IMR-90 (cell line): Measurements from ENCODE around the gene ARFGEF3. TPM values are rescaled to one million over a fixed set of nuclear protein-coding genes. Genes with fewer than 3 reads are reported as not detected.

Experiments
- ATAC-seq: fragments of 200-7000 bp; cut with Tn5 transposase; 2 replicates; pipeline ENCODE4 v1.9.1; 2020; ENCODE audit warnings: low read depth, mild to moderate bottlenecking, moderate library complexity
- BruUV-seq: library from RNA; stranded (reverse); fragments of 400-500 nt; replicated peaks from 2 replicates; lab custom pipeline; 2021; lab: Mats Ljungman, UMichigan
- CTCF ChIA-PET: fragments of 300-600 bp; formaldehyde crosslinking; extraction: SDS; loops from one replicate; lab custom pipeline; 2021; ENCODE audit warnings: antibody characterized with exemption; lab: Yijun Ruan, JAX
- POLR2A ChIA-PET: fragments of 300-600 bp; sonication (Branson Sonifier 250); formaldehyde crosslinking; loops from one replicate; lab custom pipeline; 2022; ENCODE audit warnings: antibody characterized with exemption; ENCODE audit not compliant: unreplicated experiment; lab: Charles Lee
- DNase-seq: peaks from one replicate; pipeline ENCODE4 v3.0.0; 2013
- H2AFZ ChIP-seq: replicated peaks from 2 replicates; pipeline ENCODE3; 2013; ENCODE audit warnings: low read length, mild to moderate bottlenecking; ENCODE audit not compliant: poor library complexity
- H2AK5ac ChIP-seq: 2 replicates; pipeline ENCODE4 v1.6.1; 2013; ENCODE audit warnings: low read depth, low read length, inconsistent platforms
- H2AK9ac ChIP-seq: replicated peaks from 2 replicates; pipeline ENCODE3; 2013; ENCODE audit warnings: mild to moderate bottlenecking, low read depth, low read length, moderate library complexity; ENCODE audit not compliant: poor library complexity
- H2BK120ac ChIP-seq: 2 replicates; pipeline ENCODE4 v1.6.1; 2013; ENCODE audit warnings: low read depth, low read length, inconsistent platforms
- H2BK15ac ChIP-seq: 3 replicates; pipeline ENCODE4 v1.6.1; 2013; ENCODE audit warnings: low read depth, low read length, inconsistent platforms
- H2BK20ac ChIP-seq: 2 replicates; pipeline ENCODE4 v1.6.1; 2013; ENCODE audit warnings: low read depth, mild to moderate bottlenecking, inconsistent platforms, low read length, moderate library complexity
- H2BK5ac ChIP-seq: 2 replicates; pipeline ENCODE4 v1.6.1; 2013; ENCODE audit warnings: mild to moderate bottlenecking, low read depth, low read length, inconsistent platforms; ENCODE audit not compliant: poor library complexity, severe bottlenecking
- H3K14ac ChIP-seq: replicated peaks from 2 replicates; pipeline ENCODE4 v1.6.1; 2013; ENCODE audit warnings: low read depth, low read length, inconsistent platforms
- H3K18ac ChIP-seq: 2 replicates; pipeline ENCODE4 v1.6.1; 2013; ENCODE audit warnings: low read depth, low read length, control low read depth
- H3K23ac ChIP-seq: 2 replicates; pipeline ENCODE4 v1.6.1; 2013; ENCODE audit warnings: low read depth, low read length, inconsistent platforms
- H3K27ac ChIP-seq: 2 replicates; pipeline ENCODE4 v1.5.1; 2013; ENCODE audit warnings: mild to moderate bottlenecking, control low read depth, low read length; ENCODE audit not compliant: insufficient read depth
- H3K27me3 ChIP-seq: 2 replicates; pipeline ENCODE4 v1.6.1; 2013; ENCODE audit warnings: low read length; ENCODE audit not compliant: control insufficient read depth, insufficient read depth
- H3K36me3 ChIP-seq: 2 replicates; pipeline ENCODE4 v1.6.1; 2013; ENCODE audit warnings: low read length, mixed read lengths; ENCODE audit not compliant: control insufficient read depth, insufficient read depth
- H3K4ac ChIP-seq: 2 replicates; pipeline ENCODE4 v1.6.1; 2013; ENCODE audit warnings: low read depth, low read length, inconsistent platforms
- H3K4me1 ChIP-seq: 2 replicates; pipeline ENCODE4 v1.6.1; 2013; ENCODE audit warnings: low read length, mixed read lengths; ENCODE audit not compliant: control insufficient read depth, insufficient read depth
- H3K4me2 ChIP-seq: 2 replicates; pipeline ENCODE4 v1.6.1; 2013; ENCODE audit warnings: low read depth, mild to moderate bottlenecking, control low read depth, low read length, moderate library complexity
- H3K4me3 ChIP-seq: 2 replicates; pipeline ENCODE4 v1.5.1; 2013; ENCODE audit warnings: low read depth, mild to moderate bottlenecking, control low read depth, low read length, moderate library complexity; ENCODE audit not compliant: insufficient read depth
- H3K56ac ChIP-seq: 2 replicates; pipeline ENCODE4 v1.6.1; 2013; ENCODE audit warnings: low read length, inconsistent platforms; ENCODE audit not compliant: insufficient read depth; ENCODE audit errors: extremely low read depth
- H3K79me1 ChIP-seq, 2 experiments: 2 replicates each; pipeline ENCODE4 v1.6.1; 2013; ENCODE audit warnings: low read length in 2 of 2, inconsistent platforms in 1 of 2, low read depth in 1 of 2
- H3K9ac ChIP-seq: 2 replicates; pipeline ENCODE4 v1.6.1; 2013; ENCODE audit warnings: low read depth, low read length, control low read depth
- H3K9me1 ChIP-seq: 2 replicates; pipeline ENCODE4 v1.6.1; 2013; ENCODE audit warnings: low read length, inconsistent platforms; ENCODE audit not compliant: insufficient read depth
- H3K9me3 ChIP-seq: 2 replicates; pipeline ENCODE4 v1.6.1; 2013; ENCODE audit warnings: low read length; ENCODE audit not compliant: control insufficient read depth, insufficient read depth
- H4K20me1 ChIP-seq: 2 replicates; pipeline ENCODE4 v1.6.1; 2013; ENCODE audit warnings: low read length, inconsistent platforms; ENCODE audit not compliant: insufficient read depth
- H4K5ac ChIP-seq: 2 replicates; pipeline ENCODE4 v1.6.1; 2013; ENCODE audit warnings: mild to moderate bottlenecking, low read depth, low read length, control low read depth
- H4K8ac ChIP-seq, 2 experiments: 2 replicates each; pipeline ENCODE4 v1.6.1; 2013; ENCODE audit warnings: low read depth in 2 of 2, low read length in 2 of 2, control low read depth in 1 of 2, inconsistent platforms in 1 of 2
- H4K91ac ChIP-seq: 2 replicates; pipeline ENCODE4 v1.6.1; 2013; ENCODE audit warnings: low read depth, low read length, inconsistent platforms; ENCODE audit not compliant: insufficient read depth
- FOS ChIP-seq: fragments of 150-350 bp; IDR thresholded peaks from 2 replicates; pipeline ENCODE4 v1.6.1; 2016; ENCODE audit warnings: low read depth, low read length
- MXI1 ChIP-seq: IDR thresholded peaks from 2 replicates; pipeline ENCODE4 v1.6.1; 2012; ENCODE audit warnings: low read depth, mild to moderate bottlenecking, low read length, moderate library complexity, borderline replicate concordance
- POLR2A ChIP-seq: IDR thresholded peaks from 2 replicates; pipeline ENCODE4 v1.6.1; 2012; ENCODE audit warnings: mild to moderate bottlenecking, low read depth, low read length
- RAD21 ChIP-seq: IDR thresholded peaks from 2 replicates; pipeline ENCODE4 v1.6.1; 2012; ENCODE audit warnings: low read length, improper control_type of control experiment
- SMC3 ChIP-seq: fragments of 150-350 bp; IDR thresholded peaks from 2 replicates; pipeline ENCODE4 v1.6.1; 2016; ENCODE audit warnings: low read depth, mild to moderate bottlenecking, antibody characterized with exemption, low read length, moderate library complexity
- WGBS, 2 experiments: methylation state at CpG; one replicate each; pipeline versions ENCODE4 v1.1.5 to v1.1.7; 2013; ENCODE audit warnings: missing lambda C conversion rate in 2 of 2; ENCODE audit not compliant: insufficient read length in 1 of 2; ENCODE audit errors: extremely low coverage in 2 of 2; 5-methylcytosine and 5-hydroxymethylcytosine counted together
- dilution Hi-C: fragments of 300-500 bp; cut with HindIII; formaldehyde crosslinking; loops from one replicate; pipeline ENCODE4 v1.14.3; 2018; ENCODE audit warnings: low sequenced_read_pairs; ENCODE audit not compliant: unreplicated experiment
- in situ Hi-C: fragments of 300-500 bp; cut with MboI; formaldehyde crosslinking; loops from 3 replicates; pipeline ENCODE4 v1.14.3; 2019; ENCODE audit warnings: low sequenced_read_pairs, inconsistent platforms, mixed read lengths
- intact Hi-C: fragments of 100-400 bp; cut with micrococcal nuclease; formaldehyde crosslinking; loops from 2 replicates; pipeline ENCODE4 v1.10.0; 2022
- polyA plus RNA-seq, 3 experiments: library from polyadenylated mRNA; depleted of rRNA; stranded (reverse); fragments of >200 nt; gene quantifications; 2 replicates each; pipeline ENCODE4 v1.2.3, GENCODE V29; 2012; ENCODE audit warnings: low replicate concordance in 1 of 3
- total RNA-seq: library from RNA; depleted of rRNA; stranded (reverse); fragments of >200 nt; gene quantifications from 2 replicates; pipeline ENCODE4 v1.2.3, GENCODE V29; 2012
- TF ChIP-seq, protein P1 (sequence below): fragments of 150-350 bp; IDR thresholded peaks from 2 replicates; pipeline ENCODE4 v1.6.1; 2016; ENCODE audit warnings: low read depth, mild to moderate bottlenecking, low read length, moderate library complexity, borderline replicate concordance

Gene ARFGEF3
- total and polyA plus RNA-seq, 2 of the 4 experiments (the other 2 are of a cell fraction): under 0.01 to 0.02 TPM

- no peaks in the 10 kb centered on the region for H4K20me1 ChIP-seq
- peaks cover 18% of the 10 kb centered on the region for H3K27me3 ChIP-seq
- no peak overlapping the region for H2BK5ac ChIP-seq
- H3K18ac ChIP-seq: no peak overlapping the region
- no peak overlapping the region for H3K23ac ChIP-seq
- no peak overlapping the region for H3K4ac ChIP-seq
- H3K36me3 ChIP-seq: no peaks in the 10 kb centered on the region
- no peak overlapping the region for H3K9ac ChIP-seq
- H4K91ac ChIP-seq: no peak overlapping the region
- H3K4me2 ChIP-seq: no peak overlapping the region
- no peak for ATAC-seq
- ChIA-PET CTCF (interaction anchor here (0.6 to 0.7 kb wide), 2 partner anchors 226 to 432 kb away, joined by 3 to 4 read pairs; no protein-coding TSS in a partner anchor), POLR2A (no interaction called here)
- TF ChIP-seq FOS (no peak), RAD21 (no peak), MXI1 (no peak), POLR2A (no peak), SMC3 (no peak)
- TF ChIP-seq, protein P1, sequence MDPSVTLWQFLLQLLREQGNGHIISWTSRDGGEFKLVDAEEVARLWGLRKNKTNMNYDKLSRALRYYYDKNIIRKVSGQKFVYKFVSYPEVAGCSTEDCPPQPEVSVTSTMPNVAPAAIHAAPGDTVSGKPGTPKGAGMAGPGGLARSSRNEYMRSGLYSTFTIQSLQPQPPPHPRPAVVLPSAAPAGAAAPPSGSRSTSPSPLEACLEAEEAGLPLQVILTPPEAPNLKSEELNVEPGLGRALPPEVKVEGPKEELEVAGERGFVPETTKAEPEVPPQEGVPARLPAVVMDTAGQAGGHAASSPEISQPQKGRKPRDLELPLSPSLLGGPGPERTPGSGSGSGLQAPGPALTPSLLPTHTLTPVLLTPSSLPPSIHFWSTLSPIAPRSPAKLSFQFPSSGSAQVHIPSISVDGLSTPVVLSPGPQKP: no peak
- H3K9me3 ChIP-seq: no peaks in the 10 kb centered on the region; the same call in 1 of the 2 replicates
- H3K27ac ChIP-seq: no peak overlapping the region
- H3K56ac ChIP-seq: no peak overlapping the region
- no peak overlapping the region for H2BK120ac ChIP-seq
- H3K4me3 ChIP-seq: no peak overlapping the region
- H3K9me1 ChIP-seq: no peaks in the 10 kb centered on the region
- no peak overlapping the region for H2BK15ac ChIP-seq
- BruUV-seq: no TSS peak
- WGBS, 2 experiments: no CpG with 5 or more reads among the region's 1 CpG
- H2BK20ac ChIP-seq: no peak overlapping the region
- H4K5ac ChIP-seq: no peak overlapping the region
- H2AK9ac ChIP-seq: no peak overlapping the region
- no peaks in the 10 kb centered on the region for H3K79me1 ChIP-seq
- dilution Hi-C loops: no loop called here
- no peak overlapping the region for H2AK5ac ChIP-seq
- no peak overlapping the region for H4K8ac ChIP-seq
- H3K14ac ChIP-seq: no peak overlapping the region
- H2AFZ ChIP-seq: no peak overlapping the region
- DNase-seq: no peak
- in situ Hi-C loops: no loop called here
- intact Hi-C loops: no loop called here
- H3K4me1 ChIP-seq: no peaks in the 10 kb centered on the region
Measured at GRCh38 chr6:138155443-138155842, 6.3 kb upstream of the ARFGEF3 start.
